Panc1 (cell line): Measurements from ENCODE around the gene CENPP. TPM values are rescaled to one million over a fixed set of nuclear protein-coding genes. Genes with fewer than 3 reads are reported as not detected.

ENCODE experiments used
- ATAC-seq: fragments of 200-7000 bp; cut with Tn5 transposase; 2 replicates; pipeline ENCODE4 v1.9.1; 2020; ENCODE audit warnings: mild to moderate bottlenecking, moderate library complexity
- BruUV-seq: library from RNA; stranded (reverse); fragments of 400-500 nt; replicated peaks from 2 replicates; lab custom pipeline; 2021; lab: Mats Ljungman, UMichigan
- CTCF ChIA-PET: fragments of 300-600 bp; sonication (Branson Sonifier 250); formaldehyde crosslinking; loops from one replicate; lab custom pipeline; 2022; ENCODE audit warnings: antibody characterized with exemption; lab: Charles Lee
- POLR2A ChIA-PET: fragments of 300-600 bp; sonication (Branson Sonifier 250); formaldehyde crosslinking; loops from one replicate; lab custom pipeline; 2022; ENCODE audit warnings: antibody characterized with exemption; lab: Charles Lee
- DNase-seq: peaks from one replicate; pipeline ENCODE4 v3.0.0-alpha.2; 2010; ENCODE audit warnings: low read depth, low spot score
- H3K27ac ChIP-seq: 2 replicates; pipeline ENCODE4 v1.5.1; 2011; ENCODE audit warnings: mild to moderate bottlenecking, low read length, inconsistent platforms
- H3K27me3 ChIP-seq: fragments of 200-500 bp; sonication (Bioruptor generic); 2 replicates; pipeline ENCODE4 v1.6.0; 2014; ENCODE audit warnings: low read length, inconsistent platforms; ENCODE audit not compliant: control insufficient read depth, insufficient read depth
- H3K36me3 ChIP-seq: fragments of 200-500 bp; sonication (Bioruptor generic); 2 replicates; pipeline ENCODE4 v1.5.1; 2014; ENCODE audit warnings: inconsistent platforms, mild to moderate bottlenecking, low read length, moderate library complexity; ENCODE audit not compliant: control insufficient read depth, insufficient read depth
- H3K4me1 ChIP-seq: 2 replicates; pipeline ENCODE4 v1.5.1; 2011; ENCODE audit warnings: inconsistent platforms, mild to moderate bottlenecking, low read length, moderate library complexity; ENCODE audit not compliant: control insufficient read depth, insufficient read depth
- H3K4me3 ChIP-seq, 2 experiments: 2 replicates each; pipeline ENCODE4 v1.5.1; 2011 to 2012; ENCODE audit warnings: low read depth in 2 of 2, low read length in 2 of 2, mild to moderate bottlenecking in 2 of 2, inconsistent platforms in 1 of 2, moderate library complexity in 1 of 2
- H3K9me3 ChIP-seq: fragments of 200-500 bp; sonication (Bioruptor generic); 2 replicates; pipeline ENCODE4 v1.5.1; 2014; ENCODE audit warnings: low read depth, mild to moderate bottlenecking, inconsistent platforms, low read length, moderate library complexity; ENCODE audit not compliant: control insufficient read depth, insufficient read depth
- POLR2AphosphoS5 ChIP-seq: IDR thresholded peaks from 2 replicates; pipeline ENCODE4 v1.6.1; 2012; ENCODE audit warnings: mild to moderate bottlenecking, low read depth, low read length, moderate library complexity
- REST ChIP-seq, 2 experiments: IDR thresholded peaks; 2 replicates each; pipeline ENCODE4 v1.6.1; 2011 to 2012; ENCODE audit warnings: low read depth in 2 of 2, control low read depth in 1 of 2, low read length in 1 of 2, mild to moderate bottlenecking in 1 of 2, moderate library complexity in 1 of 2; ENCODE audit not compliant: insufficient read depth in 1 of 2
- SIN3A ChIP-seq: IDR thresholded peaks from 2 replicates; pipeline ENCODE4 v1.6.1; 2012; ENCODE audit warnings: low read depth, mild to moderate bottlenecking, low read length, moderate library complexity, borderline replicate concordance; ENCODE audit not compliant: insufficient read depth
- TCF7L2 ChIP-seq: IDR thresholded peaks from 2 replicates; pipeline ENCODE4 v1.6.1; 2011; ENCODE audit warnings: mild to moderate bottlenecking, low read depth, low read length, inconsistent platforms
- in situ Hi-C: cut with HindIII; loops from 2 replicates; pipeline ENCODE4 v1.10.0; 2016; ENCODE audit warnings: low sequenced_read_pairs, low pct_unique_long_range_greater_than_20kb
- intact Hi-C: fragments of 100-400 bp; cut with micrococcal nuclease; formaldehyde crosslinking; loops from one replicate; pipeline ENCODE4 v1.10.0; 2022; ENCODE audit not compliant: unreplicated experiment
- total RNA-seq: library from RNA; stranded (reverse); gene quantifications from one replicate; pipeline ENCODE4 v1.2.1, GENCODE V29; 2021; ENCODE audit not compliant: unreplicated experiment
- TF ChIP-seq, protein P1 (sequence below): fragments of 450-650 bp; IDR thresholded peaks from 2 replicates; pipeline ENCODE4 v1.5.1; 2017; ENCODE audit warnings: mild to moderate bottlenecking

CENPP gene
- total RNA-seq, 1 experiment from 2014 or later = 6.7 TPM

DNA sequence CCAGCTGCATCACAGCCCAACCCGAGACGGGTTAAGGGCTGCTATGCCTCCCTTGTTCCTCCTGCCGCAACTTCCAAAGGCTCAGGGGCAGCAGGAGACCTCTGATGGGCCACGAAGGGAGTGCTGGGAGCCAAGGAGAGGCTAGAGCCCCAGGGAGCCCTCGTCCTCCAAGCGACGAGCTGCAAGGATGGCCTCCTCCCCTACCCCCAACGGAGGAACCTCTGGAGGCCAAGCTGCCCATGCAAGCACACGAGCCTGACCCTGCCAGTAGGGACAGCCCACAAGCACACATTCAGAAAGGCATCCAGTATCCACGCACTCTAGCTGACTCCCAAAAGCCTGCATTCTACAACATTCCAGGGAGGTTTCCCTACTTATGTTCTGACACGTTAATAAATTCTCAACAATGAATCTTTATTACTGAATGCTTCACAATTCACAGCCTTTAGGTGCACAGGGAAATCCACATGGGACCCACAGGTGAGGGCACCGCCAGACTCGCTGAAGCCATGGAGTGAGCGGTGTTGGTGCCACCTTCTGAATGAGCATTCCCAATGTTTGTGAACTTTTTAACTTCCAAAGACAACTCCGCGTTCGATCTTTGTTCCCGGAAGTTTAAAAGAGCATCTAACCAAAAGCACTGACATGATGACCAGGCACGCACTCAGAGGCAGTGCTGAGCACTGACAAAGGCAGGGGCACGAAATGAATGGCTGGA is 315.5 kb downstream of the CENPP start:
- CTCF ChIA-PET = no interaction called here
- Histone ChIP-seq H3K4me1 (no peaks in the 10 kb centered on the region), H3K27me3 (no peaks in the 10 kb centered on the region), H3K36me3 (peaks cover 2% of the 10 kb centered on the region; the same call in 1 of the 2 replicates), H3K4me3 (no peak overlapping the region), H3K27ac (no peak overlapping the region), H3K9me3 (no peaks in the 10 kb centered on the region)
- in situ Hi-C loops = no loop called here
- TF ChIP-seq, protein P1, sequence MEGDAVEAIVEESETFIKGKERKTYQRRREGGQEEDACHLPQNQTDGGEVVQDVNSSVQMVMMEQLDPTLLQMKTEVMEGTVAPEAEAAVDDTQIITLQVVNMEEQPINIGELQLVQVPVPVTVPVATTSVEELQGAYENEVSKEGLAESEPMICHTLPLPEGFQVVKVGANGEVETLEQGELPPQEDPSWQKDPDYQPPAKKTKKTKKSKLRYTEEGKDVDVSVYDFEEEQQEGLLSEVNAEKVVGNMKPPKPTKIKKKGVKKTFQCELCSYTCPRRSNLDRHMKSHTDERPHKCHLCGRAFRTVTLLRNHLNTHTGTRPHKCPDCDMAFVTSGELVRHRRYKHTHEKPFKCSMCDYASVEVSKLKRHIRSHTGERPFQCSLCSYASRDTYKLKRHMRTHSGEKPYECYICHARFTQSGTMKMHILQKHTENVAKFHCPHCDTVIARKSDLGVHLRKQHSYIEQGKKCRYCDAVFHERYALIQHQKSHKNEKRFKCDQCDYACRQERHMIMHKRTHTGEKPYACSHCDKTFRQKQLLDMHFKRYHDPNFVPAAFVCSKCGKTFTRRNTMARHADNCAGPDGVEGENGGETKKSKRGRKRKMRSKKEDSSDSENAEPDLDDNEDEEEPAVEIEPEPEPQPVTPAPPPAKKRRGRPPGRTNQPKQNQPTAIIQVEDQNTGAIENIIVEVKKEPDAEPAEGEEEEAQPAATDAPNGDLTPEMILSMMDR = no peak
- TF ChIP-seq SIN3A = no peak
- no peak for TF ChIP-seq TCF7L2
- no peak for TF ChIP-seq POLR2AphosphoS5
- TF ChIP-seq REST (IDR thresholded peaks at IDR 0.05; ENCODE audit: insufficient read depth in 1 of 2, low read depth in 2 of 2, low read length in 1 of 2) = no peak
- no TSS peak for BruUV-seq
- intact Hi-C loops = no loop called here
- ATAC-seq = no peak
- POLR2A ChIA-PET = no interaction called here
- no peak for DNase-seq

DNA sequence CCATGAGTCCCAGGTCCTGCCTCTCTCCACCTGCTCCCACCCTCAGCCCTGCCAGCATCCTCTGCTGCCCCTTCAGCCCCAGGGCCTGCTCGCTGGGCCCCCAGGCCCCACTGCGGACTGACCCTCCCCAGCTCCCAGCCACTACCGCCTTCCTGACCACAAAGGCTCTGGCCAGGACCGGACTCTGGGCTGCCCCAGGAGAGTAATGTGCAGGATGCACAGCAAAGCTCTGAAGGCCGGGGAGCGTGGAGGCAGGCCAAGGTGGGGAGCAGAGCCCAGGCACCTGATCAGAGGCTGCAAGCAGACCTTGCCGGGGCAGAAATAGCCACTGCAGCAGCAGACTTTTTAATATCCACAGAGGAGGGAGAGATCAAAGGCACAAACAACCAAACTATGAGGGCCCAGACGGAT is 316.3 kb downstream of the CENPP start:
- in situ Hi-C loops = no loop called here

More for the DNA sequence above, 316.3 kb downstream of the CENPP start:
- TF ChIP-seq REST (IDR thresholded peaks at IDR 0.05; ENCODE audit: insufficient read depth in 1 of 2, low read depth in 2 of 2, low read length in 1 of 2) = no peak
- no peak for TF ChIP-seq SIN3A
- no peak for TF ChIP-seq POLR2AphosphoS5
- TF ChIP-seq TCF7L2 = no peak
- TF ChIP-seq, protein P1 = no peak
- no peak for ATAC-seq
- no peak for DNase-seq
- H3K27ac ChIP-seq = no peak overlapping the region
- no peak overlapping the region for H3K4me3 ChIP-seq
- intact Hi-C loops = no loop called here
- peaks cover 2% of the 10 kb centered on the region; the same call in 1 of the 2 replicates for H3K36me3 ChIP-seq
- BruUV-seq = no TSS peak
- ChIA-PET CTCF (no interaction called here), POLR2A (no interaction called here)
- H3K27me3 ChIP-seq = no peaks in the 10 kb centered on the region
- no peaks in the 10 kb centered on the region for H3K4me1 ChIP-seq
- no peaks in the 10 kb centered on the region for H3K9me3 ChIP-seq
